HG03469 (cell line): ENCODE measurements around the gene KIAA0513.
"Not testable (repeated sequence)": the region's sequence is repeated elsewhere in the genome, so short reads cannot be mapped to it uniquely, and the experiment has no call there.

Source experiments
- ATAC-seq: cut with Tn5 transposase; IDR thresholded peaks from one replicate; pipeline ENCODE4 v1.9.1; 2021; ENCODE audit warnings: mild to moderate bottlenecking, moderate library complexity, moderate number of reproducible peaks; ENCODE audit not compliant: unreplicated experiment

KIAA0513 gene

DNA sequence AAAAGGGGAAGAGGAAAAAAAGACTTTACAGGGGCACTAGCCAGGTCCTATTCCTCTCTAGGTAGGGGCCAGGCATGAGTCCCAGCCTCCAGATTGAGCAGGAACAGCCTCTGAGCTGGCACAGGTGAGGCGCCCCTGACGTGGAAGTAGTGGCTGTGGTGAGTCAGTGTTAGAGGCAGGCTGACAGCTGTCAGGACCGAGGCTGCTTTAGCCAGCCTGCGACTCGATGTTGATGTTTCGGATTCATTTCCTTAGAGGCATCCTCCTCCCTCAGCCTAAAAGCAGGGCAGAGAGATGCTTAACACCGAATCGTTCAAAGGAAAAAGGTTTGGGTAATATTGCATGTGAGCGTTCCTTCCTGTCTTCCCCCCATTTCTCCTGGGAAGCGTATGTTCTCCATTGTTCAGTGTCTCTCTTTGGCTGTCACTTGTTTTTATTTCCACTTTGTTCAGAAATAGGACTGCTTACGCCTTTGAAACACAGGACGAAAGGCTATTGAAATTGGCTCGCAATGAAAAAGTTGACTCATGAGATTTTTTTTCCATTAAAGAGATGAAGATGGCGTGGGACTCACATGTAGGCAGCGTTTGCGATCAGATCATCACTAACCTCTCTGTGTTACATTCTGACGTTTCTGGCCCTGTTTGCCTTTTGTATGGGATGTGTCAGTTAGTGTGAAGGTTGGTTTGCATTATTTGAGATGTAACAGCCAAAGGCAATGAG, 1.3 kb downstream of the KIAA0513 start:
- no peak for ATAC-seq

DNA sequence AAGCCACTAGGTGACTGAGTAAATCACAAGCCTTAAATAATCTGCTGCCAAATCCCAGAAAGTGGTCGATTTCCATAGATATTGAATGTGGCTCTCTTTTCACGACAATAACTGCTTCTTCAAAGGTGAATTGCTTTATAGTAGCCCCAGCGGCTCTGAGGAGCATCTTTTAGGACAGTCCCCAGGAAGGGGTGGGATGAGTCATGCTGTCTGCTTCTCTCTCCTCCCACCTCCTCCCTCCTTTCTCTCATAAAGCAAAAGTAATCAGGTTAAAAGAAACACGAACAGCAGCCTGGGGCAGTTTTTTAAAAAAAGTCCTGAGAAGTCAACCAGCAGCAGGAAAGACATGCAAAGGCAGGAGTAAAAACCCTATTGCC, 1.8 kb downstream of the KIAA0513 start:
- ATAC-seq = no peak

DNA sequence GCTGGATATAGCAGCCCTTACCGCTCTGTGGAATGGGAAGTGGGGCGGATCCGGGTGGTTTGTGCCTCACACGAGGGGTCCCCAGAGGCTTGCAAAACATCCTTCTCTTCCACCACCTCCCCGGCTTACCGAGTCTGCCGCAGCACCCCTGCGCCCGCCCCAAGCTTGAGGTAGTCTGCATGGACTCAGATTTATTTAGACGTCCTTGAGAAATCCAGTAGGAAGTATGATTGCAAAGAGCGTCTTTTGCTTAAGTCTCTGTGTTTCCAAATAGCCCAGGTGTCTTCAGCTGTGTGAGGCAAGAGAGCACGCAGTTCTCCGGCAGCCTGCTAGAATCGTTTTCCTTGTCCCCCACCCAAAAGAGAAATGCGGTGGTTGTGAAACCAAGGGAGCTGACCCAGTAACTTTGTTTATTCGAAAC, 2.4 kb downstream of the KIAA0513 start:
- no peak for ATAC-seq

DNA sequence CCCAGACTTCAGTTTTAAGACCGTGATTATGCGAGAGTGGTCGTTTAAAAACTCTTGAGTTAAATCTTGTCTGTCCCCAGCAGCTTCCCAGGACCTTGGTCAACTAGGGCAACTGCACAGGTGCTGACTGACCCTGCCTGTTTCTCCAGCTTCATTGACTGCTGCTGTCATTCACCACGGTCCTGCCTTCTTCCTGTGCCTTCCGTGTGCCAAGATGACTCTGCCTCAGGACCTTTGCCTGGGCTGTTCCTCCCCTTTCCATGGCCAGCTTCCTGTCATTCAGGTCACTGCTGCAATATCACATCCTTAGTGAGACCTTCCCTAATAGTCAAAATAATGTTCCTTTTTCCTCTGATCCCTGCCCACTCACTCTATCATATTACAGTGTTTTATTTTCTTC, 3.9 kb downstream of the KIAA0513 start:
- ATAC-seq = no peak

DNA sequence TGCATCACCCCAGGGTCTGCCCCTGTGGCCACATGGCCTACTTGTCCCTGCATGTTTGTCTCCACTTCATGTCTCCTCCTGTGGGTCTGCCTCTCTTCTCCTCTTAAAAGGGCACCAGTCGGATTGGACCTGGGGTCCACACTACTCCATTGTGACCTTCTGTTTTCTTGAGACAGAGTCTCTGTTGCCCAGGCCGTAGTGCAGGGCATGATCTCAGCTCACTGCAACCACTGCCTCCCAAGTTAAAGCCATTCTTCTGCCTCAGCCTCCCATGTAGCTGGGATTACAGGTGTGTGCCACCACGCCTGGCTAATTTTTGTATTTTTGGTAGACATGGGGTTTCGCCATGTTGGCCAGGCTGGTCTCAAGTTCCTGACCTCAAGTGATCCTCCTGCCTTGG, 4.6 kb downstream of the KIAA0513 start:
- ATAC-seq = not testable (repeated sequence)

DNA sequence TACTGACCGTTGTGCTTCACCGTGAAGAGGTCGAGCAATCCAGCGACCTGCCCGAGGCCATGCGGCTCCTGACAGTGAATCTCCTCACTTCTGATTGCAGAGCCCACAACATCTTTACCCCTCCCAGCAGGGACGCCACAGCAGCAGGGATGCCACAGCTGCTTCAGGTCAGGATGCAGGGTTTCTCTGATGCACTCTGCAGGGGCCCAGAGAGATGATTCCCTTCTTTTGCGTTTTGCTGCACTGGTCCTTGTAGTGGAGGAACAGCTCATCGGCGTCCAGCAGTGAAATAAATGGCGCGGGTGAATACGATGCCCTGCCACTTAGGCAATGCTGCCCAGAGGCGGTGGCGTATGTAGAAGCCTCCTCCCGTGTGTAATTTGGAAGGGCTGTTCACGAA, 5.6 kb downstream of the KIAA0513 start:
- no peak for ATAC-seq

DNA sequence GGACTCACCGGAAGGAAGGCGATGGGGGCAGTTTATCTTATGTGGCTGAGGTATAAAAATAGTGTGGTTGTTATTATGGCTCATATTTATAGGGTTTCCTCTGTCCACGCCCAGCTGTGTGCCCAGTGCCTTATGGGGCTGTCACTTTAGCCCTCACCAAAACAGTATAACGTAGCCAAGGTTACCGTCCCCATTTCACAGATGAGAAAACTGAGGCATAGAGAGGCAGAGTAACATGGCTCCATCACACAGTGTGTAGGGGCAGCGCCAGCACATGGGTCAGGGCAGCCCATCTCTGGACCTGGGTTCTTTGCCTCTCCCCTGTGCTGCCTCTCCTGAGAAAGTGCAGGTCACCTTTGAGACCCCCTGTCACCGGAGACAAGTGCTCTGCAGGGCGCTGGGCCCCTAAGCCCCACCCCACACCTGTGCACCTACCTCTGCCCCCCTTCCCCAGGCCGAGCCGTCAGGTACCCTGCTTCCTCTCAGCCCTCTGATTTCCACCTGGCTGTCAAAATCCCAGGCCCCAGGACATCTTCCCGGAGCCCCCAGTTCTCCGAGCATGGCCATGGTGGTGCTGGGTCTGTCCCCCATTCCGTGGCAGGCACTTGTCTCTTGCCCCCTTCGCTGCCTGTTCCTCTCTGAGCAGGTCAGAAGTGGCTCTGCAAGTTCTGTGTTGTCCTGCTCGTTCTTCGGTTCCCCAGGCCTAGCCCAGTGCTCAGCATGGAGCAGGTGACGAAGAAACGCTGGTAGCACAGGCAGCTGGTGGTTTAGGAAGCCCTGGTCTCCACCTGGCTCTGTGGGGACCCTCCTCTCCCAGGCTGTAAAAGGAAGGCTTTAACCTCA, 7.2 kb downstream of the KIAA0513 start:
- no peak for ATAC-seq

DNA sequence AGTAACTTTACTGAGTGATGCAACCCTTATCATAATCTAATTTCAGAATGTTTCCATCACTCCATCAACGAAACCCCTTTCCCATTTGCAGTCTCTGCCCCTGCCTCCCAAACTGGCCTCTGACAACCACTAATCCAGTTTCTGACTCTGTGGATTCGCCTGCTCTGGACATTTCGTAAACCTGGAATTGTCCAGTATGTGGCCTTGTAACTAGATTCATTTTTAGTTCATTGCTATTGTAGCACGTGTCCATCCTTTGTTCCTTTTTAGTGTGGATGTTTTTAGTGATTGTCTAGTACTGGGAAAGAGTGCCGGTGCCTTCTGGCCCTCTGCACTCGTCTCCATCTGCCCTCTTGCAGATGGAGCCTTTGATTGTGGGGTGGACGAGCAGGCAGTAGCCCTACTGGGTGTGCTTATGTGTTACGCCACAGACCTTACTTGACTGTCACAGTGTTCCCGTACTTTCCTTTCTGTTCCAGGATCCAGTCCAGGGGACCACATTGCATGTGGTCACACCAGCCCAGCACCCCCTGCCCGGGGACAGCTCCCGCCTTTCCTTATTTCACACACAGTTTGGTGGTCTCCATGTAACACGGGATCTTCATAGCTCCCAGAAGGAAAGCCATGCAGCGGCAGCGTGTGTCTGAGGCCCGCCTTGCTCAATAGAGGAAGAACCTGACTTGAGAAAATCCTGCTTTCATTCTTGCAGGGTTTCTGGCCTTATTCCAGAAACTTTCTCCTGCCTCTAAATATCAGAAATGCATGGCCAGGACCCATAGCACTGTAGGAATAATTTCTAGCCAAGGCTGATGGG, 8.8 kb downstream of the KIAA0513 start:
- ATAC-seq = no peak

DNA sequence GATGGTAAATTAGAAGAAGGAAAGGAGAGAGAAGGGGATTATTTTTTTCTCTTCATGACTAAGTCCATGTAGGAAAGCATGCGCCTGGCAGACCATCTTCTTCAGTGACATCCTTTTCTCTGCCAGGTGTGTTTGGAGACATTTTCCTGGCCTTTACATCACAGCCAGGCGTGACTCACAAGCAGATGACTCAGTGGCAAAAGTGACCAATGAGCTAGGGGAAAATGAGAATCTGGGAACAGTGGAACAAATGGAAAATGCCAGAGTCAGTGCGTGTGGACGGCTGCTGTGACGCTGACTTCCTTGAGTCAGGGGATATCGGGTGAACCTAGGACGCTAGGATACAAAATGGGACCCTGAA, 9.4 kb downstream of the KIAA0513 start:
- no peak for ATAC-seq

DNA sequence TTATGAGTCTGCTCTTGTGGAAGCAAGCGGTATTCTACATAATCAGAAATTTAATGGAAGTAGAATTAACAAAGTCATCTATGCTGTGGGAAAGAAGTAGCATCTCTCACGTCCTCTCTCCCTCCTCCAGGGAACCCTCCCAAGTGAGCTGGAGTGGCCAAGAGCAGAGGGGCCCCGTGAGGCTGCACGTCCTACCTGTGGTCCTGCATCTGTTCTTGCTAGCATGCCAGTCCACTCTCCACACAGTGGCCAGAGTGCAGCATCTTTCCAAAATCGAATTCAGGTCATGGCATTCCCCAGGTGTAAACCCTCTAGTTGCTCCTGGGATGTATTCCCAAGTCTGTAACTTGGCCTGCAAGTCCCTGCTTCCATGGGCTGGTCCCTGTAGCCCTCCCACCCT, 10.1 kb downstream of the KIAA0513 start:
- ATAC-seq = no peak

DNA sequence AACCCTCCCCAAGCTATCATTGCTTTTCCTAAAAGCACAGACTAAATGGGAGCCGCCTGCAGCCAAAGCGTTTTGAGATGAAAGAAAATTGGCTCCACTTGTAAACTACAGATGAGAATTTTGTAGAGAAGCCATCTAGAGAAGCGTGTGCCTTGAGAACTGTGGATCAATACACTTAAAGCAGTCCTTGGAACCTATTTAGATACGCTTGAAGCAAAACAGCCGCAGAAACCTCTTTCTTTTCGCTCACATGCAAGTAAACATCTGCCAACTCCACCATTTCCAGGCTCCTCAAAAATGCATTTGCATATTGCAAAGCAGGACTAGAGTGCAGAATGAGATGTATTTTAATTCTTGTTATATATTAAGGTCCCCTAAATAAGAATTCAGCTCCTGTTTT, 13.1 kb downstream of the KIAA0513 start:
- ATAC-seq = no peak

DNA sequence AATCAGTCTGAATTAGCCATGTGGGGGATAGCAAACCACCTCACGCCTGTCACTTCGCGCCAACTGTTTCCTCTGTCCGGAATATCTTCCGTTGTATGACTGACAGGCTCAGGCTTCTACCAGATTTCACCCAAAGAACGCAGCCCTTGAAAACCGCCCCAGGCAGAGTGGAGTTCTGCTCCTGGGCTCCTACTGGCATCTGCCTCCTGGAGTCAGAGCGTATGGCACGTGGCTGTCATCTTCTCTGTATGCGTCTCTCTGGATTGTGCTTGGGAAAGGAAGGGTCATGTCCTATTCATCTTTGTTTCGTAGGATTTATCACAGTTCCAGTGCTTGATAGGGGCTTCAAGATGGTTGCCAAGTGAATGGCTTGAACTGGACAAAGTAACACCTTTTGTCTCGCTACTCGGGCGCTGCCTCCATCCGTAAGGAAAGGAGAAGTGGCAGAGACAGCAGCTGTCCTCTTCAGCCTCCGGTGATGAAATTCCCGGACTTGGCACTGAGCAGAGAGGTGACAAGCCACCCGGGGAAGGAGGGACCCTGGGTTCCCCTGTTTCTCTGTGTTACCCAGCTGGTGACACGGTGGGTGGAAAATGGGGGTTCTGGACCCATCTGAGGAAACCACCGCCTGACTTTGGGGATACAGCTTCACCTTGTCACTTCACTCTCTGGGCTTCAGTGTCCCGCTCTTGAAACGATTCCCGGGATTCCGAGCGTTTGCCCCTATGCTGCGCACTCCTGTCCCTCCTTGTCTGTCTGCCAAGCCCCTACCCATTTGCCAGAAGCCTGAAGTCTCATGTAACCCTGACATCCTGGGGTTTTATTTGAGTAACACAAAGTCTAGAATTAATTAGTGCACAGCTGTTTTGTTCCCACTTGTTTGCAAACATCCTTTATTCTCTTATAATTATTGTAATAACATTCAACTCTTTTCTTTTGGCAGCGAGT, 13.9 kb downstream of the KIAA0513 start:
- ATAC-seq = no peak

DNA sequence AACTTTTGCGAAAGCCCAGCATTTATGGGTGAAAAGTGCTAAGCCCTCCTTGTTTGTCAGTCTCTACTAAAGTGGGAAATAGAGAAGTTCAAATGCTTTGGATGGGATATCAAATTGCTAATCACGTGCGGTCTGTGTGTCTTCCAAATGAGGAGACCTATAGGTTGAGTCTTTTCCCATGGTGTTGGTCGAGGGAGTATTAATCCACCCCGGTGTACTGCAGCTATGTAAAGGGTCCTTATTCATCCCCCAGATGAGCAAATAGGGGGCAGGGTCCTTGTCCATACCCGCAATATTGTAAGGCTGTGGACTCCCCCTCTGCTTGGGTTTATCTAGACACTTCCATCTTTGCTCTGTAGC, 14.6 kb downstream of the KIAA0513 start:
- ATAC-seq = no peak

DNA sequence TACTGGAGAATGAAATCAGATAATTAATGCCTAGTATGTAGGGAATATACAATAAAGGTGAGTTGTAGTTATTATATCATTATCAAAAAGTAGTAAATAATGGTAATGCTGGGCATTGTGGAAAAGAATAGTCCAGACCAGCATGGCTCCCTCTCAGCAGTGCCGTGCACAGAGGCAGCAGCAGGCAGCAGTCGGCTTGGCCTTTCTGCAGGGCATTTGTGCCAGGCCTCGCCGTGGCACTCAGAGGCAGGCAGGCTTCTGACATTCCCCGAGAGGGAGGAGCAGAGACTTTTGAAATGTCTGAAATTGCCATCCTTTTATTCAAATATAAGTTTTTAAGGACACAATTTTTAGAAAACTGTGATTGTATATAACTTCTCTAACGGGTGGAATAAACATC, 15.0 kb downstream of the KIAA0513 start:
- ATAC-seq = no peak

DNA sequence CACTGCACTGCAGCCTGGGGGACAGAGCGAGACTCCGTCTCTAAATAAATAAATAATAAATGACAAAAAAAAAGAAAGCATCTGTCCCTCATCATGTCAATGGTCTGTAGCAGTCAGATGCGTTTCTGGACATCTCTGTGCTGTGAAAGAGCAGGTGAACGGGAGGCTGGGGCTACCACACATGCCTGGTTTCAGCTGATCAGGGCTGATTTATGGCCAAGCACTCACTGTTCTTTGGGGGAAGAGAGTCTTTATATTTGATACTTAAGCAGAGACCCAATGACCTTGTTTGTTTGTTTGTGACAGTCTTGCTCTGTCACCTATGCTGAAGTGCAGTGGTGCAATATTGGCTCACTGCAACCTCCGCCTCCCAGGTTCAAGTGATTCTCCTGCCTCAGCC, 17.5 kb downstream of the KIAA0513 start:
- no peak for ATAC-seq

DNA sequence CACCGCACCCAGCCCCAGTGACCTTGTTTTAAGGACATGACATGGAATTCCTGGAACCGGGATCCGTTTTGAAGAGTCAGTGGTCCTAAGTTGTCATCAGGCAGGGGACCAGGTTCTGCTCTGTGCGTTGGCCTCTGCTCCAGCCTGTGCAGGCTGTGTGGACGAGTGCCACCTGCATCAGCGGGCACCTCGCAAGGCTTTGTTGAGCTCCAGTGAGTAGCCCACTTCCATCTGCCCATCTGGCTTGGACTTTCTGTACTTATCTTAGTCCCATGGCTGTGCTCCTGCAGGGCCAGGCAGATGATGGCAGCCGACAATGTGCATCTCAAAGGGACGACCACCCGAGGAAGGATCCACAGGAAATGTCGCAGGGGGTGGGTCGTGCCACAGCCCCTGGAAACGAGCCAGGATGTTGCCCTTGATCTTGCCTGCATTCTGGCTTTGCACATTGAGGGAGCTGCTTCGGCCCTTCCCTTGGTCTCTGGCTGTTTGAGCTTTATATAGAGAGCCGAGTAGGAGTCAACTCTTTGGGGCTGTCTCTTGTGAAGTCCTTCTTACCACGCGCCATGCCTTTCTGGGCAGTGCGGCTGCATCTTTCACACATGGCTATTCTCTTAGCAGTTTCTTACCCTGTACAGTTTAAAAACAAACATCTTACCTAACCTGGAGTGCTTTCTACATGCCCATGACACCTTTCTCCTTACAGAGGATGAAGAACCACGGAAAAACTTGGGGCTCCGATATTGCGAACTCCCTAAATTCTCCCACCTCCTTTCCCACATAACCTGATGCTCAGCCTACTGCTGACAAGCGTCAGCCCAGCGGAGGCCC, 18.3 kb downstream of the KIAA0513 start:
- ATAC-seq = no peak

DNA sequence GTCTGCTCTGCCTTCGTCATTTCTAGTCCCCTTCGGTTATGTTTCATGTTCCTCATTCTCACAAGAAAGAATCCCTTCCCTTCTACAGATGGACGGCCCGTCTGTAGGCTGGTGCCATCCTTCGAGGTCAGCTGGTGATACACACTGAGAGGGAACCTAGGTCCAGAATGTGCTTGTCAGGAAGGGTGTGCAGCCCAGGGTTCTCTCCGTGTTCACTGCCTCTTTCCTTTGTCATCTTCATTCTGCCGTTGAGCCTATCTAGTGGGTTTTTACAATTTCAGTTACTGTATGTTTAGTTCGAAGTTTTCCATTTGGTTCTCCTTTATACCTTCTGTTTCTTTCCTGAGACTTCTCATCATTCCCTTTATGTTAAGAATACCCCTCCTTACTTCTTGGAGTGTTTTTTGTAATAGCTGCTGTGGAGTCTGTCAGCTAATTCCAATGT, 18.9 kb downstream of the KIAA0513 start:
- no peak for ATAC-seq

DNA sequence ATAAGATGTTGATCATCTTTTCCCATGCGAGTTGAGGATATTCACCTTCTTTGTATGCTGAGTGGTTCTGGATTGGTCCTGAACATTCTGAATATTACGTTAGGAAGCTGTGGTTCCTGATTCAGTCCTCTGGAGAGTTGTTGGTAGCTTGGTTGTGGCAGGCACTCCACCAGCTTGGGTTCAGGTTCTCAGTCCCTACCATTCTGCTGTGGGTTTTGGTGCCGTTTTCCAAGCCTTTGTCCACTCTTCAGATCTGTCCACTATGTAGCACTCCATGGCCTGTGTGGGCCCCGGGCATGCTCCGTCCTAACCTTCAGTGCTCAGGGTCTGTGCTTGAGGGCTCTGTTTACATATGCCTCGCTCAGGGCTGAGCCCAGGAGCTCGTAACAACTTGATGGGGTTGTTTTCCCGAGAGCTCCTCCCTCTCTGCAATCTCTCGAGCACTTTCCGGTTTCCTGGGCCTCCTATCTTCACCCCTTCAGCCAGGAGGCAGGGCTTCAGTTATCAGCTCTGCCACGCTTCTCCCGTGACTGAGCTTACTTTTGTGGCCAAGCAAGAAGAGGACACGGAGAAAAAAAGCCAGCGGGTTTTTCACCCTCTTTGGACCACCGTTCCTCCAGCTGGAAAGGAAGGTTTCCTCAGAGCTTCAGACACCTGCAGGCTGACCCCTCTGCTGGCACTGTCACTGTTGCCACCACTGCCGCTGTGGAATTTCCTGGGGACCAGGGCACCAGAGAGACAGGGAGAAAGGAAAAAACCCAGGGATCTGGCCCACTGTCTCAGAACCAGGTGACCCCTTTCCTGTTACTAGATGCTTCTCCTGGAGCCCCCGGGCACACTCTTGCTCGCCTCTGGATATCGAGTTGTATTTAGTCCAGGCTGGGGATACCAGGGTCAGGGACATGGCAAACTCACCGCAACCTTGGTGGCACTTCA, 19.6 kb downstream of the KIAA0513 start:
- ATAC-seq = no peak
